ENCODE measurements around the gene ICAM2.

Gene ICAM2

DNA sequence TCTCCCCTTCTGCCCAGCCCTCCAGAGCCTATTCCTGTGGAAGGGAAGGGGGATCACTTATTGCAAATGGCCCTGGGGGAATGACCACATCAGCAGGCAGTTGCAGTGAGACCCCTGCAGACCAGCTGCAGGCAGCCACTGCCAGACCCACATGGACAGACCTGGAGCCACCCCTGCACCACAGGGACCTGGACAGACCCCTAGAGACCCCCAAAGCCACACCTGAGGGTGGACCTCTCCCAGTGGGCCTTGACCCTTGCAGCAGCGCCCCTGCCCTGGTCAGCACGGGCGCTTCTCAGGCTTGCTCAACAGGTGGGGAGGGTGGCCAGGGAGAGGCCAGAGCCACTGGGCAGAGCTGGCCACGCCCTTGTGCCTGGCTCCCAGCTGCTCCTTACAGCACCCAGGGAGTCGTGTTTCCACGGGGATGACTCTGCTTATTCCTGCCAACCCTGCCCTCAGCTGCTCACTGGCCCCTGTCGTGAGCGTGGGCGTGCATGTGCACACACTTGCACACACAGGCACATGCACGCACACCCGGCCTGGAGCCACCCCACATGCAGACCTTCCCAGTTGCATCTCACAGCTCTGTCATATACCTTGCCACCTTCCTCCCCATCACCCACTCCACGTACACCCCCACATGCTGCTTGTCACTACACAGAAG lies 46.4 kb downstream of the ICAM2 start:
- peak; percentile 40 for DNase-seq

DNA sequence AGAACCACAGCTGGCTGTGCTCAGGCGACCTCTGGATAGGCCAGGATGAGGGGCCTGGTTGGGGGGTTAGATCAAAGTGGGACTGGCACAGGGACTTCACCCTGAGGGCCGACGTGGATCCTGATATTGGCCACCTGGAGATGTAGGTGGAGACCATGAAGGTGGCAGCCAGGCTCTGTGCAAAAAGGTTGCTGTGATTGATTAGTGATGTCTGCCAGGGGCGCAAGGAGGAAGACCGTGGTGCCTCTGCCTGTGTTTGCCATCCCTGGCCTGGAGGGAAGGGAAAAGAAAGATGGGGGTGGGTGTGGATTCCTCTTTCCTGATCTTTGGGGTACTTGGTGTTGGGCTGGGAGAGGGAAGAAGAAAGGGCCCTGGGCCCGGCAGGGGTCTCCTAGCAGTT lies 47.2 kb downstream of the ICAM2 start:
- DNase-seq, result no peak

DNA sequence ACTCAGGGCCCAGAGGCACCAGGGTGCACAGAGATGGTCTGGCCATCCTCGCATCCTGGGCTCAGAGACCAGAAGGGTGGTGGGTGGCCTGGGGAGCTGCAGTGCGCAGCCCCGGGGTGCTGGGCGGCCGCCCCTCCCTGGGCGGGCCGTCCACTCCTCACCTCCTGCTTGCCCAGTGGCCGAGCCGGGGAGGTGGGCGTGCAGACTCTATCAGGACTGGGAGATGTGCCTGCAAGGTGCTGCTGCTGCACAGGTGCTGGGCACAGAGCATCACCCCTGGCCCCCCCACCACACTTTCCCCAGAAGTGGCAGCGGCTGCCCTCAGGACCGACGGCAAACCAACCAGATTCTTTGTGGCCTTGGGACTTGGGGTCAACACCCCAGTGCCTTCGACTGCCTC lies 47.6 kb downstream of the ICAM2 start, which contains the start of gene SCN4A:
Gene SCN4A, minus strand, starts transcription at position 123 of the 400 bp plus-strand sequence. Its CDS starts 77 bp downstream, at position 46.
- no peak for DNase-seq

DNA sequence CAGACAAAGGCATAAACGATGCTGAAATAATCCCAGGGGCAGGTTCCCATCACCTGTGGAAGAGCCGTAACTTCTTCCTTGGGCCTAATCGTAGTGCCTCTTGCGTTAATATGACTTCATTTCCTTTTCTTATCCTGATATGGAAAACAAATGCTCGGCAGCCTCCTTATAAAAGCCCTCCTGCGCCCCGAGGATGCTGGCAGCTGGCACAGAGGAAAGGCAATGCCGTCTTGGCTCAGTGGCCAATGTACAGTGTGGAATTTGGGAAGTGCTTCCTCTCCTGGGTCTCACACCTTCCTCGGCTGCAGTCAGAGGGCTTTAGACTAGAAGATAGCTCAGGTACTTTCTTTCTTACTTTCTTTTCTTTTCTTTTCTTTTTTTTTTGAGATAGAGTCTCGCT lies 51.2 kb downstream of the ICAM2 start:
- DNase-seq, result no peak

DNA sequence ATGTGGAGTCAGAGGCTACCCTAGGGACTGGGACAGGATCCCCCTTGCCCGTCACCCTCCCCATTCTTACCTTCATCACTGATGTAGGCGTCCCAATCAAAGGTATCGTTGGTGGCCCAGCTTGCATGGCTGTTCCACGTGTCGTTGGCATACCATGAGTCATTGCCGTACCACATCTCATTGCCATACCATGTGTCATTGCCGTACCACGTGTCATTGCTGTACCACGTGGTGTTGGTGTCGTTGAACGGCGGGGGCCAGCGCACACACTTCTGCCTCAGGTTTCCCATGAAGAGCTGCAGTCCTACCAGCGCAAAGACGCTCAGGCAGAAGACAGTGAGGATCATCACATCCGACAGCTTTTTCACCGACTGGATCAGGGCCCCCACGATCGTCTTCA lies 52.5 kb downstream of the ICAM2 start:
- DNase-seq, result no peak

DNA sequence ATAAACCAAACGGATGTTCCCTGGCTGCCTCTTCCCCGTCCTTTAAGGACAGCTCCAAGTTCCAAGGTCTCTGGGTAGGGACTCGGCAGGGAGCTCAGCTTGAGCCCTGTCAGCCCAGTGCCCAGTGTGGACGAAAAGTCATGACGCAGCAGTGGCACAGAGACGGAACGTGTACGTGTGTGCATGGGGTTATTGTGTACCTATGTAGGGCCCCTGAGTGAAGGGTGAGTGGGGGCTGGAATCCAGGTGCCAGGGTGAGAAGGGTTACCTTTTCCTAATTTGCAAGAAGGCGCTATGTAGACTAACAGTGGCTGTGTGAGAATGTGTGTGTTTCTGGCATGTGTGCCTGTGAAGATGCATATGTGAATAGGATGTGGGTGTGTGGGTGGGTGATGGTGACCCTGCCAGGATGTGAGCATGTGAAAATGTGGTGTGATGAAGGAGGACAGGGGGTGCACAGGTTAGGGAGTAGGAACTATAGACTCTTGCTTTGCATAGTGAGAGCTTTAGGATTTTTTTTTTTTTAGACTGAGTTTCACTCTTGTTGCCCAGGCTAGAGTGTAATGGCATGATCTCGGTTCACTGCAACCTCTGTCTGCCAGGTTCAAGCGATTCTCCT lies 53.7 kb downstream of the ICAM2 start:
- no peak for DNase-seq

DNA sequence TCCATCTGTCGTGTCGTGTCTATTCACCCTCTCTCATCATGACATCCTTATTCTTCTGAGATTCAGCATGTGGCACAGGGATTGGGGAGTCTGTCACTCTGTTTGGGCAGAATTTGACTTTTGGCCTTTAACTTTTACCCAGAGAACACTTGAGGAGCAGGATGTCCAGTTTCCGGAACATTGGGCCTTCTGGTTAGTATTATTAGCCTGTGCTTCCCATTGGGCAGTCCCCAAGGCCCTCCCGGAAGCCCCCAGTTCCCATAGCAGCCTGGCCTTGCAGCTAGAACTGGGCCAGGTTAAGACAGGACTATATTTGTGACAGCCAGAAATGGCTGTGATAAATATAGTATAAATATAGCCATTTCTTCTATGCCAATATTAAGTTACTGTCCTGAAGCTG lies 57.3 kb downstream of the ICAM2 start:
- DNase-seq, result no peak

DNA sequence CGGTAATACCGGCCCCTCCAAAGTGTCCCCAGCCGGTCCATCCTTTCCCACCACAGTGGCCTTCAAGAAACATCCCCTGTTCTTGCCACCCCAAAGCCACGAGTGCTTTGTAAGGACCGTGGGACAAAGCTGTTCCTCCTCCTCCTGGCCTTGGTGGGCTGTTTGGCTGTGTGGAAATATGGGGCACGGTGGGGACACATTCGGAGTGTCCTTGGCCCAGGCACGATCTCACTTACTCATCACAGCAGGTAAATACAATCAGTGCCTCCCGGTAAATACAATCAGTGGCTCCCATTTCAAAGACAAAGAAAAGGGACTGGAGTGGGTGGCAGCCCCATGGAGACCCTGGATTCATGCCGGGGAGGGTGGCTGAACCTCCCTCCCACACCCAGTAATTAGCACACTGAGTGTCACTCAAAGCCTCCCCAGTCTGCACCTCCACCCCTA lies 58.1 kb downstream of the ICAM2 start:
- DNase-seq, result peak; percentile 87

DNA sequence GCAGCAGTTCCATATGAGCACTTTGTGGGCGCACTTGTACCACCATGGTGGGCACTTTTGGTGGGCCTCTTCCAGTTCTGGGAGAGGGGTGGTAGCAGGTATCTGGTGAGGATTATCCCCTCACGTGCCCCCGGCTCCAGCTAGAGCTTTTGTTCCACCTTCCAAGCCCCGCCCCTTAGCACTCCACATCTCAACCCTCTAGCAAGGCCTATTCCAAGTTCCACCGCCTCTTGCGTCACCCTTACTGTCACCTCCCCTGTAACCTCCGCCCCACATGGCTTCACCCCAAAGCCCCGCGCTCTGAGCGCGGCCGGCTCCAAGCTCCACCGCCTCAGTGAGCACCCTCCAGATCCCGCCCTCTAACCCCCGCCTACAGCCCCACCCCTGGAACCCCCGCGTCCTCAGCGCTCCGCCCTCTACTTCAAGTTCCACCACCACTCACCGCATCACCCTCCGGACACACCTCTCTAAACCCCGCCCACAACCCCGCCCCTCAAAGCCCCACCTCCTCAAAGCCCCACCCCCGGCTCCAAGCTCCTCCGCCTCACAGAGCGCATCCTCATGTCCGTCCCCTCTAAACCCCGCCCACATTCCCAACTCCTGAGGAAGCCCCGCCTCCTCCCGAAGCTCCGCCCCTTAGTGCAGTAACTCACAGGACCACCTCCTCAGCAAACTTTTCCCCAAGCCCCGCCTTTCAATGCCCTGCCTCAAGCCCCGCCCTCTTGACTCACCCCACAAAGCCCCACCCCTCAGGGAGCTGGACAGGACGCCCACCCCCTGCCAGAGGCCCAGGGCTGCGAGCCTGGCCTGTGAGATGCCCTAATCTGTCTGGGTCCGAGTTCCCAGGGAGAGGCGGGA lies 58.8 kb downstream of the ICAM2 start:
- peak; percentile 92 for DNase-seq

DNA sequence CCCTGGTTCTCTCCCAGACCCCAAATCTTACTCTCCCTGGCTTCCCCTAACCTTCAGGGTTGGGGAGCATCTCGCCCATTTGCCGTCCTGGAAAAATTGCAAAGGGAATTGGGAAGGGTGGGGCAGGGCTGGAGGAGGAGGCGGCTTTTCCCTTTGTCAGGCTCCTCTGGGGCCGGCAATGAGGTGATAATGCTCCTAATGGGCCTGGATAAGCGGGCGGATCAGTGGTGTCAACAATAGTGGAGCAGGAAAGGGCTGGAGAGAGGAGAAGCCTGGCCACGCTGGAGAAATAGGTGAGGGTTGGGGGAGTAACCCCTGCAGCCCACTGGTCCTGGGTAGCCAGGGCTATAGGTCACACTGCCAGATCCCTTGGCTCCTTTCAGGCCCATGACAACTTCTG lies 60.0 kb downstream of the ICAM2 start:
- peak; percentile 53 for DNase-seq

DNA sequence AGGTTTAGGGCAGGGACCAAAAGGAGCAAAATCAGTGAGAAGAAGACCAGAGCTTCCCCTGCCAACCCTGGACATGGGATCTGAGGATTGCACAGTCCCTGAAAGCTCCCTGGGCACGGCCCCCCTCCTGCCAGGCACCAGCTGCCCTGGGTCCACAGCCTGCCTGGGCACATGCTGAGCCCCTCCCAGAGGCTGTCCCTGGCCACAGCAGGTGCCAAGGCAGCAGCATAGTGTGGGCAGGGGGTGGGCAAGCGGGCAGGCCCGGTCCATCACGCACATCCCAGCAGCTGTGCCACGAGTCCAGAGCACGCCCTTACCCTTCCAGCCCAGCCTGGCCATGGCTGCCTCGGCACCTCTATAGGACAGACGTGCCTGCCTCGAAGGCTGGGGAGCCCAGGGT lies 60.4 kb downstream of the ICAM2 start:
- DNase-seq, result peak; percentile 65

DNA sequence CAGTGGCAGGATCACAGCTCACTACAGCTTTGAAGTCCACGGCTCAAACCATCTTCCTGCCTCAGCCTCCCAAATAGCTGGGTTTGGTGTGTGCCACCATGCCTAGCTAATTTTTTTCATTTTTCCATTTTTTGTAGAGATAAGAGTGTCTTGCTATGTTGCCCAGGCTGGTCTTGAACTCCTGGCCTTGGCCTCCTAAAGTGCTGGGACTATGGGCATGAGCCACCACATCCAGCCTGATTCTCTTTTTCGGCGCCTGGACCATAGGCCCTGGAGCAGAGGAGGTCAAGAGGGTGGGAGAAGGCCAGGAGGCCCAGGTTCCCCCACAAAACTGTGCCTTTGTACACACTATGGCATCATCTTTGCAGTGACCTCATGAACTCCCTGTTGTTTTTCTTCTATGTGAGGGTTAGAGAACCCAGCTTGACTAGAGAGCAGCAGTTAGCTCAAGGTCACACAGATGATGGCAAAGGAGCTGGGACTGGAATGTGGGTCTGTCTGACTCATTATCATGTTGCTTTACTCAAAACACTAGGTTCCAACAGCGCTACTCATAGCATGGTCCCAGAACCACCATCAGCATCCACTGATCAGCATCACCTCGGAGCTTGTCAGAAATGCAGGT lies 64.0 kb downstream of the ICAM2 start:
- no peak for DNase-seq

DNA sequence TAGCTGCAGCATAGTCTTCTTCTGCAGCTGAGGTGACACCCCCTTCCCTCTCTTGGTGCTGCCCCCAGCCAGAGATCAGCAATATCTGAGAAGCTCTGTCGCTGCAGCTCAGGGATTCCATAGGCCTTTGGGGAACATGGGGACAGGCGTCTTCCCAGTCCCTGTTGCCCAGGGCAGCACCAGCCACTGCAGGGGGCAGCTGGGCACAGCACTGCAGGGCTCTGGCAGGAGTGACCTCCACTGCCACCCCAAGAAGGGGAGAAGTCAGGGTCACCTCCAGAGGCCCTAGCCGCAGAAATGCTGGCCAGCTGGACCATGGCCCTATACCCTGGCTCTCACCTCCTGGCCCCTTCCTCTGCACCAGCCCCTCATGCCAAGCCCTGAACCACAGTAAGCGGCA lies 64.6 kb downstream of the ICAM2 start:
- no peak for DNase-seq

DNA sequence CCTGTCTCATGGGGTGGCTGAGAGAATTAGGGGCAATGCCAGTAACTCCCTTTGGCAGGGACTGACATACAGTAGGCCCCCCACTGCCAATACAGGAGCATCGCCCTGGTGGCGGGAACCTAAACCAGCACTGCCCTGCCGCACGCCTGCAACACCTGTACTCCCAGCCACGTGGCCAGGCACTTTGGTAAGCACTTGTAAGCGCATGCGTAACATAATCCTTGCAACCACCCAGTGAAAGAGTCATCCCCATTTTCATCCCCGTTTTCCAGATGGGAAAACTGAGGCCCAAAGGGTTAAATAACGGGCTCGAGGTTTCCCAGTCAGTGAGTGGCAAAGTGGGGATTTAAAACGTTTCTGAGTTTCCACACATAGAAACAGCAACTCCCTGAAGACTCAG lies 65.2 kb downstream of the ICAM2 start:
- no peak for DNase-seq

DNA sequence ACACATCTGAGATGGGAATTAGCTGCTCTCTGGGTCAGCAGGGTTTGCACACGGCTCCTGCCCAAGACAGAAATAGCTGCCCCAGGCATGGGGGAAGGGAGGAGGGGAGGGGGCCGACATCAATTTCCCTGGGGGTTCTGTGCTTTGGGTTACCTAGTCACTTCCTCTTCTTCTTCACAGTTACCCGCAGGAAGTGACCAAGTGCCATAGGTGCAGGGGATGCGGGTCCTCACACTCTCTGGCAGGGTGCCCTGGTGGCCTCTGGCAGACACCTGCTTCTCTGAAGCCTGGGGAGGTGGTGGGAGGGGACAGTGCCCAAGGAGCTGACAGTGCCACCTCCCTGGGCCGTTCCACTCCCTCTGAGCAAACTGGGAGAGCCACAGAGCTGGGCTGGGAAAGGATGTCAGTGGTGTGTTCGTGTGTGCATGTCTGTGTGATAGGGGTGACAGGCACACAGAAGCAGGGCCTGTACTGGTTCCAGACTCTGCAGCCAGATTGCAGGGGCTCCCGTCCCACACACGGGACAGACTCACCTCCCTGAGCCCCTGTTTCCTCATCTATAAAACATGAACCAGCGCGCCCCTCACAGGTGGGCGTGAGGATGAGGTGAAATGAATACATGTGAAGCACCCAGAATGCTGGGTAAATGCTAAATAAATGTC lies 65.9 kb downstream of the ICAM2 start:
- peak; percentile 57 for DNase-seq

Data from NCI-H69 (cell line).